GM12865 (cell line): Measurements from ENCODE around the gene RAB13.

ENCODE experiments used
- DNase-seq: peaks from one replicate; pipeline ENCODE4 v3.0.0; 2010; ENCODE audit warnings: low read depth
- H3K4me3 ChIP-seq: 2 replicates; pipeline ENCODE4 v1.5.1; 2011; ENCODE audit warnings: mild to moderate bottlenecking, low read depth, low read length, control low read depth
- CTCF ChIP-seq: IDR thresholded peaks from 2 replicates; pipeline ENCODE4 v1.5.1; 2011; ENCODE audit warnings: low read length, control low read depth, low read depth, inconsistent platforms; ENCODE audit not compliant: insufficient read depth; ENCODE audit errors: missing control alignments

Gene RAB13

GRCh38 chr1:153953859-153954365, 32.2 kb downstream of the RAB13 start:
- H3K4me3 ChIP-seq = no peak overlapping the region
- no peak for DNase-seq
- TF ChIP-seq CTCF = no peak

- H3K4me3 ChIP-seq = no peak overlapping the region
- no peak for TF ChIP-seq CTCF
- DNase-seq = no peak
Measured at GRCh38 chr1:153951801-153952200, 34.3 kb downstream of the RAB13 start.

- no peak for DNase-seq
- H3K4me3 ChIP-seq = no peak overlapping the region
- no peak for TF ChIP-seq CTCF
Measured at GRCh38 chr1:153951183-153951582, 35.0 kb downstream of the RAB13 start.

GRCh38 chr1:153946622-153947241, 39.4 kb downstream of the RAB13 start, which contains the start of gene DENND4B:
Gene DENND4B (minus strand): TSS chr1:153946718. CDS start chr1:153944374, 2,344 bp downstream.
- peak within 1 kb of the TSS; percentile 95 for H3K4me3 ChIP-seq
- TF ChIP-seq CTCF = peak; percentile 95
- peak; percentile 92 for DNase-seq

GRCh38 chr1:153945795-153946621, 40.1 kb downstream of the RAB13 start:
- H3K4me3 ChIP-seq = peak overlapping the region; percentile 95
- no peak for TF ChIP-seq CTCF
- DNase-seq = peak; percentile 97

- peak; percentile 87 for DNase-seq
- peak overlapping the region; percentile 95 for H3K4me3 ChIP-seq
- TF ChIP-seq CTCF = no peak
Measured at GRCh38 chr1:153945131-153945794, 40.9 kb downstream of the RAB13 start.
